Kidney capillary endothelial cell (primary cell): Measurements from ENCODE around the gene IRF8.

Experiments used
- DNase-seq: peaks from one replicate; pipeline ENCODE4 v3.0.0-alpha.2; 2018; ENCODE audit warnings: low spot score

Gene IRF8

DNA sequence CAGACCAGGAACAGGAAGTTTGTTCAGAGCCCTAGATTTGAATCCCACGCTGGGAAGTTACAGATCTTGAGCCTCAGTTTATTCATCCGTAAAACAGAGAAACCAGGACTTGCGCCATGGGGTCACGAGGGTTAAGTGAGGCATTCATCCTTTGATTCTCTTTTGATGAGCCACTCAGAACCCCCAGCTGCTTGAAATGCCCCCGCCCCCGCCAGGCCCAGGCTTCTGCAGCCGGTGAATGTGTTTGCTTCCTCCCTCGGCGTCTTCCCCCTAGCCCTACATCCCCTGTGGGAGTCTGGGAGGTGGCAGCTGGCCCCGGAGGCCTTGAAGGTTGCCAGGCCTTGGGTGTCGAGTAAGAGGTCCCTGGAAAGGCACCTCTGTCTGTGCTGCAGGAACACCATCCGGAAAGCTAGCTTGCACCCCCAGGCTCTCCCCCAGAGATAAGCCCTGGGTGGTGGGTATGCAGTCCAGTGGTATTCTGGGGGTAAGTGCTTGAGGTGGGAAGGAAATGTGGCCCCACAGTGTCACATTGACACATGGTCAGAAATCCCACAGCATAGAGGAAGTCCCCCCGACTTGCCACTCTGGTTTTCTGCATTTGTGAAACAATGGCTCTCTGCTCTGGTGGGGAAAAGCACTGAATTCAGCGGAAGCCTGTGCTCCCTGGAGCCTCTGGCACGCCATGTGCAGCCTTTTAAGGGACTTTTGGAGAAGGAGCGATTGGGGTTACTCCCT lies 14.9 kb downstream of the IRF8 start:
- no peak for DNase-seq

- DNase-seq: no peak
These were observed 15.4 kb downstream of the IRF8 start for GRCh38 chr16:85914423-85914794.

- DNase-seq: no peak
These were observed 16.3 kb downstream of the IRF8 start for GRCh38 chr16:85915125-85915845.

GRCh38 chr16:85916141-85916890 lies 17.4 kb downstream of the IRF8 start:
- DNase-seq: no peak

GRCh38 chr16:85917012-85917411 lies 18.1 kb downstream of the IRF8 start:
- no peak for DNase-seq

DNA sequence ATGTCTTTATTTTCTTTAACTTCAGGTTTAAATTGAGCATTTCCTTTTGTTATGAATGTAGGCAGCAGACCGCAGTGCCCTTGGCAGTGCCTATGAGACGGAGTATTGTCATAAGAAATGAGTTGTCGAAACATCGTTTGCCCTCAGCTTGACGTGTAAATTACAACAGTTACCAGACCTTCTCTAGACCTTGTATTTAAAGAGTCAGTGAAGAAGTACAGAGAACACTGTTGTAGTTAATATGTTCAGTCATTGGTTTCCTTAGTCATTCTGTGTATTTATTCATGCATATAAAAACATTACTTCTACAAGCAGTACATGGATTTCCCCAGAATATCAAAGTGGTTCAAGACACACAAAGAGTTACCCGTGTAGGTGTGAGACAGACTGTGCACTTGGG lies 19.0 kb downstream of the IRF8 start:
- no peak for DNase-seq

GRCh38 chr16:85918436-85918835 lies 19.5 kb downstream of the IRF8 start:
- DNase-seq: no peak

- DNase-seq: no peak
These were observed 20.6 kb downstream of the IRF8 start for GRCh38 chr16:85919271-85920267.

DNA sequence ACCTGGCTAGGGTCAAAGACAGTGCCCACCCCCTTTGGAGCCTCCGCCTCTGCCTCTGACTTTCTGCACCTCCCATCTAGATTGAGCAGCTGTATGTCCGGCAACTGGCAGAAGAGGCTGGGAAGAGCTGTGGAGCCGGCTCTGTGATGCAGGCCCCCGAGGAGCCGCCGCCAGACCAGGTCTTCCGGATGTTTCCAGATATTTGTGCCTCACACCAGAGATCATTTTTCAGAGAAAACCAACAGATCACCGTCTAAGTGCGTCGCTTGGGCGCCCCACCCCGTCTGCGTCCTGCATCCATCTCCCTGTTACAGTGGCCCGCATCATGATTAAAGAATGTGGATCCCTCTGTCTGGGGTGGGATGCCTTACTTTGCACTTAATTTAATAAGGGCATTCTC lies 22.1 kb downstream of the IRF8 start:
- no peak for DNase-seq

DNA sequence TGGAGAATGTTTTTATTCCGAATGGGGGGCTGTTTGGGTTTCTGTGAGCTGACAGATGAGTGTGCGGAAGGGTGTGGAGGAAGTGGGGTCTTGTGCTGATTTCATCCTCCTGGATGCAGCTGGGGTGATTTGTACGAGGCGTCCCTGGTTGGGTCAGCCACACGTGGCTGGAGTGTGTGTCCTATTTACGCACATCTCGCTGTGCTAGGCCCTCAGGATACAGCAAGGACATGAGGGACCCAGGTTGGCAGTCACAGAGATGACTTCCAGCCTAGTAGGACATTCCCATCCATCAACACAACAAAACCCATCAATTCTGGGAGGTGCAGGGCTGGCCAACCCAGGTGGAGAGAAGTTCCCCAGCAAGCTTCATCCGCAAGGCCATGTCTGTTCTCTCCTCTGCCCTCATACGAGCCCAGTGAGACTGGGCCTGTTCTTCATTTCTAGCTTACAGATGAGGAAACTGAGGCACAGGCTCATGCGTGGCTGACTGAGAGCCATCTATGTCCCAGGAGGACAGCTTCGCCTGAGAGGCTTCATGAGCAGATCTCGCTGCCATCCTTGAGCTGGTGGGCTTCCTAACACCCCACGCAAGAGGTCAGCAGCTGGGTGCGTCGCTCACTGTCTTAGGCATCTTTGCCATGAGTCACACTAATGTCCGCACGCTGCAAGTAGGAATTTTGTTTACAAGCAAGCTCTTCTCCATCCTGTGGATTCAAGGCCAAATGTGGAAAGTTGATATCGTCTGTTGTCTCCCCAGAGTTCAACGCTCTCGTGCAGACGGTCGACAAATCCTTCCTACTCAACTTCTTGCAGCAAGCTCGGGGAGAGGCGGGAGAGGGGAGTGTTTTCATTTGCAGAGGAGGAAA lies 24.4 kb downstream of the IRF8 start:
- DNase-seq: no peak

- no peak for DNase-seq
These were observed 25.7 kb downstream of the IRF8 start for GRCh38 chr16:85924675-85925074.

- no peak for DNase-seq
These were observed 27.4 kb downstream of the IRF8 start for GRCh38 chr16:85926370-85926769.

- DNase-seq: no peak
These were observed 28.4 kb downstream of the IRF8 start for GRCh38 chr16:85927371-85927770.

DNA sequence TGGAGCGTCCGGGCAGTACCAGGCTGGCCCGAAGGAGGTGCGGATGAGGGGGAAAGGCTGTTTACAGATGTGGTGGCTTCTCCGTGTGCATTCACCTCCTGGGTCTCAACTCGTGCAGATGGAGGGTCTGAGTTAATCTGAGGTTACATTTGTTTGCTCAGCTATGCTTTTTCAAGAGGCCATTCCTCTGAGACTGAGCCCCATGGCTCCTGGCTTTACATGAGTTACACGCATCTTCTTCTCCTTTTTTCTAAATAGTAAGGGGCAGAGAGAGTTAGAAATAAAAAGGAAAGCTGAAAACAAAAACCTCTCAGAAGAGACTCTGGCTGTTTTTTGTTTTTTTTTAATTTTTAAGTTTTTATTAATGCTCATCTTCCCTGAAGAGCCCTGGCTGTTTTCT lies 29.0 kb downstream of the IRF8 start:
- DNase-seq: no peak

DNA sequence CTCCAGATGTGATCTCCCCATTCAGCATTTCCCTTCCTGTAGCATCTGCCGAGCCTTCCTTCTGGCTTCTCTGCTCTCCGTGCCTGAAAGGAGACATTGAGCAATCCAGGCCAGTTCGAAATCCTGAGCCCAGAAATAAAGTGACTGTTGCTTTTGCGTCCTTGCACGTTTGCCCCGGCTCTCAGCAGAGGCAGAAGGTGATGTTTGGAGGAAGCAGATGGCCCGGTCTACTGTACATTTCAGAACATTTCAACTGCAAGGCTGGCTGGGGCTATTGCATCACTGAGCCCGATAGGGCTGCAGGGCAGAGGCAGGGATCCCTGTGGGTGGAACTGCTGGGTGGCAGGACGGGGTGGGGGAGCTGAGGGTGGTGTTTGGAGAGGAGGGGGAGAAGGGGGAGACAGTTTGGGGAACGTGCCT lies 29.4 kb downstream of the IRF8 start:
- no peak for DNase-seq

DNA sequence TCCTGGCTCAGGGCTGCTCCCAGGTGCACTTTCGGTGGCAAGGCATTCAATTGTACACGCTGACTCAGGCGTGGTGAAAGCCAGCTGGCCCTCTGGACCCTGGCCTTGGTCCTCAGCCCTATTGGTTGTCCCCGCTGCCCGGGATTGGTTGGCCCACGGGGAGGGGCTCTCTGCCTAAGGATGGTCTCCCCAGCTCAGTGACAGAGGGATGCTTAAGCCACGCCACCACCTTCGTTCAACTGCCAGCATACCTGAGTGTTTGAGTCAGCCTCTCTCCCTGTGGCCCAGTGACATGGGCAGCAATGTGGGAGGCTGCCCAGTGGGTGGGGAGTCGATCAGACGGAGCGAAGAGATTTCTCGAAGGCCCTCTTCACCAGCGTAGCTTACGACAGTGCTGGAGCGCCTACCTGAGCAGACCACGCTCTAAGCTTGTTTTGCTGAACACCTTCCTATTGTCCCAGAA lies 30.3 kb downstream of the IRF8 start:
- no peak for DNase-seq

- DNase-seq: no peak
These were observed 31.3 kb downstream of the IRF8 start for GRCh38 chr16:85930301-85930700.

- DNase-seq: no peak
These were observed 32.8 kb downstream of the IRF8 start for GRCh38 chr16:85931596-85932402.

DNA sequence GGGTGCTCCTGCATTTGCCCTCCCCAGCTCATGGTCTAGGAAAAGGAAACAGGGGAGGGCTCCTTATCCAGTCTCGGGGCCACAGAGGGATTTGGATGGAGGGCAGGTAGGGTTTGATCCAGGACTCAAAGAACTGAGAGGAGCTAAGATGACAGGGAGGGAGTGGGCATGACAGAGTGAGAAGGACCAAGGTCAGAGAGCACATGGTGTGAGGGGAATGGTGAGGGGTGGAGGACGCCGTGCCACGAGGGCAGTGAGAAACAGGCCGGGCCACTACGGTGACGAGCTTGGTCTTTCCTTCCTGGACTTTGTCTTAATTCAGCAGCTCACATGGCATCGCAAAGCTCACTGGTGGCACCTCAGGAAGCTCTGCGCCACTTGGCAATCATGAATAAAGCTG lies 35.2 kb downstream of the IRF8 start:
- DNase-seq: no peak
